ENCODE measurements around the gene CNKSR1.

- TF ChIP-seq, protein P1, sequence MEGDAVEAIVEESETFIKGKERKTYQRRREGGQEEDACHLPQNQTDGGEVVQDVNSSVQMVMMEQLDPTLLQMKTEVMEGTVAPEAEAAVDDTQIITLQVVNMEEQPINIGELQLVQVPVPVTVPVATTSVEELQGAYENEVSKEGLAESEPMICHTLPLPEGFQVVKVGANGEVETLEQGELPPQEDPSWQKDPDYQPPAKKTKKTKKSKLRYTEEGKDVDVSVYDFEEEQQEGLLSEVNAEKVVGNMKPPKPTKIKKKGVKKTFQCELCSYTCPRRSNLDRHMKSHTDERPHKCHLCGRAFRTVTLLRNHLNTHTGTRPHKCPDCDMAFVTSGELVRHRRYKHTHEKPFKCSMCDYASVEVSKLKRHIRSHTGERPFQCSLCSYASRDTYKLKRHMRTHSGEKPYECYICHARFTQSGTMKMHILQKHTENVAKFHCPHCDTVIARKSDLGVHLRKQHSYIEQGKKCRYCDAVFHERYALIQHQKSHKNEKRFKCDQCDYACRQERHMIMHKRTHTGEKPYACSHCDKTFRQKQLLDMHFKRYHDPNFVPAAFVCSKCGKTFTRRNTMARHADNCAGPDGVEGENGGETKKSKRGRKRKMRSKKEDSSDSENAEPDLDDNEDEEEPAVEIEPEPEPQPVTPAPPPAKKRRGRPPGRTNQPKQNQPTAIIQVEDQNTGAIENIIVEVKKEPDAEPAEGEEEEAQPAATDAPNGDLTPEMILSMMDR (conservative IDR thresholded peaks at IDR 0.05; ENCODE audit: low read depth, low read length), result no peak
- no peak for TF ChIP-seq EZH2phosphoT487 (IDR thresholded peaks at IDR 0.05; ENCODE audit: borderline replicate concordance, low read length)
Observed at GRCh38 chr1:26160527-26161414, 16.5 kb upstream of the CNKSR1 start.

All from PC-3 (cell line).